ENCODE data around the gene C2orf72.

DNA sequence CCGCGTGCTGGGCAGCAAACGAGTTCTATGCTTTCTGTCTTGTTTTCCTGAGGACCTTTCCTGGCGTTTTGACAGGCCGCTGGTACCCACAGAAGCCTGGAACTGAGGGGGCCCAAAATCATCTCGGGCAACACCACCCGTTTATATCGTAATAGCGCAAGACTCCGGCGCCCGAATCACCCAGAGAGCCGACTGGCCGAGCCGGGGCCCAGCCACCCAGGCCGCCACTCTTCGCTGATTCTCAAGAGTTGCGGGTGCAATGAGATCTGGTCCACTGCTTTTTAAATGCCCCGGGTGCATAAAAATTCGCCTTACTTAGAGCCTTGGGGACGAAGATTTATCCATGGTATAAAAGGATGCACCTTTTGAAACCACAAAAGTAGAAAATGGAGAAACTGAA, 47.6 kb upstream of the C2orf72 start:
- TF ChIP-seq, protein P1, sequence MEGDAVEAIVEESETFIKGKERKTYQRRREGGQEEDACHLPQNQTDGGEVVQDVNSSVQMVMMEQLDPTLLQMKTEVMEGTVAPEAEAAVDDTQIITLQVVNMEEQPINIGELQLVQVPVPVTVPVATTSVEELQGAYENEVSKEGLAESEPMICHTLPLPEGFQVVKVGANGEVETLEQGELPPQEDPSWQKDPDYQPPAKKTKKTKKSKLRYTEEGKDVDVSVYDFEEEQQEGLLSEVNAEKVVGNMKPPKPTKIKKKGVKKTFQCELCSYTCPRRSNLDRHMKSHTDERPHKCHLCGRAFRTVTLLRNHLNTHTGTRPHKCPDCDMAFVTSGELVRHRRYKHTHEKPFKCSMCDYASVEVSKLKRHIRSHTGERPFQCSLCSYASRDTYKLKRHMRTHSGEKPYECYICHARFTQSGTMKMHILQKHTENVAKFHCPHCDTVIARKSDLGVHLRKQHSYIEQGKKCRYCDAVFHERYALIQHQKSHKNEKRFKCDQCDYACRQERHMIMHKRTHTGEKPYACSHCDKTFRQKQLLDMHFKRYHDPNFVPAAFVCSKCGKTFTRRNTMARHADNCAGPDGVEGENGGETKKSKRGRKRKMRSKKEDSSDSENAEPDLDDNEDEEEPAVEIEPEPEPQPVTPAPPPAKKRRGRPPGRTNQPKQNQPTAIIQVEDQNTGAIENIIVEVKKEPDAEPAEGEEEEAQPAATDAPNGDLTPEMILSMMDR (IDR thresholded peaks at IDR 0.05): no peak
- TF ChIP-seq POLR2A (IDR thresholded peaks at IDR 0.05) (no peak), EP300 (IDR thresholded peaks at IDR 0.05) (no peak), POLR2AphosphoS5 (IDR thresholded peaks at IDR 0.05) (no peak)

Data from stomach (tissue), 4 donors.